Measurements from ENCODE around the gene PSTPIP2. TPM values are rescaled to one million over a fixed set of nuclear protein-coding genes. Genes with fewer than 3 reads are reported as not detected.
A peak's percentile ranks its signal among the peaks of the same experiment; 100 is the strongest.

Gene PSTPIP2
- total and polyA plus RNA-seq, 2 of the 13 experiments (the other 11 are each of a cell fraction or from before 2014, with no cell fraction given) = 0.25 to 0.27 TPM

- TF ChIP-seq ZNF770 (CRISPR knock-in tag; IDR thresholded peaks at IDR 0.05) (peak; percentile 57), SATB2 (CRISPR knock-in tag; IDR thresholded peaks at IDR 0.05) (0 out of 2 replicates have a peak, but pooled peaks have one; percentile 37), KDM5B (CRISPR knock-in tag; IDR thresholded peaks at IDR 0.05; ENCODE audit: borderline replicate concordance) (peak; percentile 85), MXI1 (IDR thresholded peaks at IDR 0.05; ENCODE audit: borderline replicate concordance, low read depth, low read length) (peak; percentile 20; the same call in 1 of the 3 replicates), GATA4 (IDR thresholded peaks at IDR 0.05; ENCODE audit: borderline replicate concordance, low read depth) (0 out of 2 replicates have a peak, but pooled peaks have one; percentile 35), EEA1 (CRISPR knock-in tag; IDR thresholded peaks at IDR 0.05; ENCODE audit: borderline replicate concordance) (no peak), ZNF766 (CRISPR knock-in tag; IDR thresholded peaks at IDR 0.05; ENCODE audit: borderline replicate concordance) (0 out of 2 replicates have a peak, but pooled peaks have one; percentile 38), CBX1 (IDR thresholded peaks at IDR 0.05; ENCODE audit: low read depth) (no peak), NFIB (CRISPR knock-in tag; IDR thresholded peaks at IDR 0.05; ENCODE audit: borderline replicate concordance) (no peak), ZFP91 (CRISPR knock-in tag; IDR thresholded peaks at IDR 0.05; ENCODE audit: borderline replicate concordance) (peak; percentile 60; the same call in 1 of the 2 replicates), ZBTB44 (CRISPR knock-in tag; IDR thresholded peaks at IDR 0.05) (no peak), ZNF383 (CRISPR knock-in tag; IDR thresholded peaks at IDR 0.05; ENCODE audit: borderline replicate concordance) (0 out of 2 replicates have a peak, but pooled peaks have one; percentile 66), ZNF747 (CRISPR knock-in tag; IDR thresholded peaks at IDR 0.05; ENCODE audit: borderline replicate concordance) (no peak), PITX1 (CRISPR knock-in tag; IDR thresholded peaks at IDR 0.05) (no peak), ZNF546 (CRISPR knock-in tag; conservative IDR thresholded peaks at IDR 0.05) (0 out of 2 replicates have a peak, but pooled peaks have one; percentile 29), ZNF331 (CRISPR knock-in tag; IDR thresholded peaks at IDR 0.05) (no peak; the same call in 1 of the 2 replicates), RFX1 (IDR thresholded peaks at IDR 0.05) (no peak), UBTF (CRISPR knock-in tag; IDR thresholded peaks at IDR 0.05) (peak; percentile 89), MATR3 (CRISPR knock-in tag; IDR thresholded peaks at IDR 0.05) (no peak), ZNF558 (CRISPR knock-in tag; IDR thresholded peaks at IDR 0.05; ENCODE audit: borderline replicate concordance) (no peak)
Measured at GRCh38 chr18:46104128-46104911, 32.3 kb upstream of the PSTPIP2 start, which contains the start of gene HAUS1 (continued).

Data from HepG2 (cell line).